ENCODE data around the gene NKAIN1. TPM values are rescaled to one million over a fixed set of nuclear protein-coding genes. Genes with fewer than 3 reads are reported as not detected.

NKAIN1 gene
- polyA plus RNA-seq, 2 of the 4 experiments (the other 2 are of a cell fraction) = 0.74 to 0.80 TPM

DNA sequence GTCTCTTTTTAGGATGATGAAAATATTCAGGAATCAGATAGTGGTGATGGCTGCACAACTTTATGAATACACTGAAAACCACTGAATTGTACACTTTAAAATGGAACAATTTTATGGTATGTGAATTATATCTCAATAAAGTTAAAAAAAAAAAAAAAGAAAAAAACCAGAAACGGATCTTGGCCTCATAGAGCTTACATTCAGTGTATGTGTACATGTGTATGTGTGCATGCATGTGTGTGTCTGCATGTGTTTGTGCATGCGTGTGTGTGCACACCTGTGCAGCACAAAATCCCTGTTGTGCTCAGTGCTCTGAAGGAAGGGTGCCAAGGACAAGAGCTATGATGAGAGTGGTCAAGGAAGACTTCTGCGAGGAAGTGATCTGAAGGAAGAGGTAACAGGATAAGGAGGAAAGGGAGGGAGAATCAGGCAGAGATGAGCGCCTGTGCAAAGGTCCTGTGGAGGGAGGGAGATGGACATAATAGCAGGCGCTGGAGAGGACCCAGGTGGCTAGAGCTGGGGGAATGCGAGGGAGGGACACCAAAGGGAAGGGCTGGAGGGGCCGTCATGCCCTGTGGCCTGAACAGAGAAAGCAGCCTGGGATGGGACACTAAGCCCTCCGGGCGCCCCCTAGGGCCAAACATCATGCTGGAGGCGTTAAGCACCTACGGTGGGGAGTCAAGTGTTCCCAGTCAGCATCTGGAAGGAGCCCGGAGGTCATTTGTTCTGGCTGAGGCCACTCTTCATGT lies 25.2 kb downstream of the NKAIN1 start:
- Histone ChIP-seq H3K27ac (no peak overlapping the region), H3K4me2 (no peak overlapping the region), H3K4me3 (no peak overlapping the region), H3K4me1 (no peaks in the 10 kb centered on the region), H3K9me3 (peaks cover 11% of the 10 kb centered on the region; the same call in 2 of the 3 replicates)
- POLR2A ChIA-PET = interaction anchor here (0.6 to 0.7 kb wide), 2 partner anchors 12 to 81 kb away, joined by 5 read pairs; no protein-coding TSS in a partner anchor
- no peak for FAIRE-seq
- TF ChIP-seq PHF8 (IDR thresholded peaks at IDR 0.05; ENCODE audit: borderline replicate concordance, low read depth) (no peak), HOXB13 (CRISPR knock-in tag; IDR thresholded peaks at IDR 0.05; ENCODE audit: low read depth) (no peak), KDM1A (IDR thresholded peaks at IDR 0.05; ENCODE audit: low read depth) (no peak)
- CTCF ChIA-PET = interaction anchor here (0.6 to 1.3 kb wide), 3 partner anchors 20 to 207 kb away, joined by 3 to 5 read pairs (median 4); no protein-coding TSS in a partner anchor
- 43% methylated on average over 12 of the region's 12 CpGs for WGBS (ENCODE audit: missing lambda C conversion rate)
- no peak for DNase-seq (ENCODE audit: low read depth in 1 of 2, low spot score in 1 of 2)
- ATAC-seq = no peak

DNA sequence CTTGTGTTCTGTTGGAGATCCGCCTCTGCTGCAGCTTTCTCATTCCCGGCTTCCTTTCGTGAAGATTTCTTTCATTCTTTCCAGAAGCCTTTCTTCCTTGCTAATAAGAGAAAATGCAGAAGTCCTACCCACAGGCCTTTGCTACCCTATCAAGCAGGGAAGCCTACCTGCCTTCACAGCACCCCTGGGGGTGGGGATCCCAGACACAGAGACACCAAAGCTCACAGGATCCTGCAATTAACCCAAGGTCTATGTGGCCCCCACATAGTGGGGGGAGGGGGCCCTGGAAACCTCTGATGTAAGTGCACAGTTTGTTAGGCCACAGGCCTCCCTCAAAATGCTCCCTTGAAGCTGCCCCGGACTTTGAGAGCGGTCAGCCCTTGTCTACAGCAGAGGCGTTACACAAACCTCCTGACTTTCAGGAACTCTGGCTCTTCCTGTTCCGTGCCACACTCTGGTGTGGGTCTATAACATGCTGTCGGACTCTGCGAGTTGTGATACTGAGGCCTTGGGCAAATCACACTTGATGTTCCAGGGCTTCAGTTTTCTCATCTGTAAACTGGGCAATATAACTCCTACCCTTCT lies 31.2 kb downstream of the NKAIN1 start:
- Histone ChIP-seq H3K4me1 (no peaks in the 10 kb centered on the region), H3K4me2 (no peak overlapping the region), H3K9me3 (peaks cover 11% of the 10 kb centered on the region; the same call in 2 of the 3 replicates), H3K4me3 (no peak overlapping the region), H3K27ac (no peak overlapping the region)
- TF ChIP-seq, protein P1, sequence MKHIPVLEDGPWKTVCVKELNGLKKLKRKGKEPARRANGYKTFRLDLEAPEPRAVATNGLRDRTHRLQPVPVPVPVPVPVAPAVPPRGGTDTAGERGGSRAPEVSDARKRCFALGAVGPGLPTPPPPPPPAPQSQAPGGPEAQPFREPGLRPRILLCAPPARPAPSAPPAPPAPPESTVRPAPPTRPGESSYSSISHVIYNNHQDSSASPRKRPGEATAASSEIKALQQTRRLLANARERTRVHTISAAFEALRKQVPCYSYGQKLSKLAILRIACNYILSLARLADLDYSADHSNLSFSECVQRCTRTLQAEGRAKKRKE (CRISPR knock-in tag; IDR thresholded peaks at IDR 0.05; ENCODE audit: low read depth) = no peak
- TF ChIP-seq TFCP2L1 (CRISPR knock-in tag; IDR thresholded peaks at IDR 0.05) (no peak), CBX2 (IDR thresholded peaks at IDR 0.05; ENCODE audit: borderline replicate concordance, low read depth) (no peak), NFE2L2 (conservative IDR thresholded peaks at IDR 0.05; ENCODE audit: low read length) (no peak), HEYL (CRISPR knock-in tag; IDR thresholded peaks at IDR 0.05) (no peak), JUNB (IDR thresholded peaks at IDR 0.05) (no peak), FOSB (CRISPR knock-in tag; IDR thresholded peaks at IDR 0.05) (no peak)
- ChIA-PET POLR2A (no interaction called here), CTCF (interaction anchor here (1.0 to 1.5 kb wide), 3 partner anchors 11 to 45 kb away, joined by 3 to 4 read pairs (median 3); no protein-coding TSS in a partner anchor)
- no peak for DNase-seq (ENCODE audit: low read depth in 1 of 2, low spot score in 1 of 2)
- 93% methylated on average over 9 of the region's 9 CpGs for WGBS (ENCODE audit: missing lambda C conversion rate)
- no peak for ATAC-seq
- FAIRE-seq = no peak

DNA sequence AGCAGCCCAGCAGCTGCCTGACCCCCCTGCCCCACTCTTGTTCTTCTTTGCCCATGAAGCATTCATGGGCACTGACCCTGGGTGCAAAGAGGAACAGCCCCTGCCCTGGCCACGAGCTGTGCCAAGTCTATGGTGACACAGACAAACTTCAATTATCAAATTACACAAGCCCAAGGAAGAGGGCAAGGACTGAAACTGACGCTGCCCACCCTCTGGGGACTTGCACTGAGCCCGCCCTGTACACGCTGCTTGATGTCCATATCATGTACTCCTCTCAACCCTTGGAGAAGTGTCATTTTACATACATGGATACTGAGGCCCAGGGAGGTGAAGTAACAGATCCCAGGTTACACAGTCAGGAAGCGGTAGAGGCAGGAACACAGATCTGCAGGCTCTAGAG lies 32.1 kb downstream of the NKAIN1 start:
- H3K4me3 ChIP-seq = no peak overlapping the region
- WGBS (ENCODE audit: missing lambda C conversion rate) = 83% methylated on average over 1 of the region's 5 CpGs
- ChIA-PET CTCF (interaction anchor here (0.9 to 1.6 kb wide), 2 partner anchors 22 to 216 kb away, joined by 4 to 5 read pairs; no protein-coding TSS in a partner anchor), POLR2A (no interaction called here)
- TF ChIP-seq RCOR1 (IDR thresholded peaks at IDR 0.05; ENCODE audit: low read depth, low read length) (no peak), HDAC2 (IDR thresholded peaks at IDR 0.05) (no peak), KDM5A (IDR thresholded peaks at IDR 0.05) (no peak), HOXB13 (CRISPR knock-in tag; IDR thresholded peaks at IDR 0.05; ENCODE audit: low read depth) (no peak), RAD21 (conservative IDR thresholded peaks at IDR 0.05 in 1 of 2, IDR thresholded peaks at IDR 0.05 in 1 of 2) (no peak), RNF2 (IDR thresholded peaks at IDR 0.05; ENCODE audit: borderline replicate concordance, low read depth) (no peak), CHD2 (IDR thresholded peaks at IDR 0.05; ENCODE audit: low read length, partially characterized antibody) (no peak), HOXB5 (CRISPR knock-in tag; IDR thresholded peaks at IDR 0.05) (no peak), PHF8 (IDR thresholded peaks at IDR 0.05; ENCODE audit: borderline replicate concordance, low read depth) (no peak), FOSL2 (IDR thresholded peaks at IDR 0.05) (no peak), FOSL2 (CRISPR knock-in tag; IDR thresholded peaks at IDR 0.05) (no peak), RARB (CRISPR knock-in tag; IDR thresholded peaks at IDR 0.05) (no peak), EP300 (IDR thresholded peaks at IDR 0.05) (no peak), EHF (CRISPR knock-in tag; IDR thresholded peaks at IDR 0.05) (no peak), CHD4 (IDR thresholded peaks at IDR 0.05; ENCODE audit: borderline replicate concordance) (no peak), TP53 (CRISPR knock-in tag; IDR thresholded peaks at IDR 0.05) (no peak), KDM1A (IDR thresholded peaks at IDR 0.05; ENCODE audit: low read depth) (no peak)
- TF ChIP-seq, protein P1 (CRISPR knock-in tag; IDR thresholded peaks at IDR 0.05; ENCODE audit: low read depth) = no peak
- TF ChIP-seq, protein P2, sequence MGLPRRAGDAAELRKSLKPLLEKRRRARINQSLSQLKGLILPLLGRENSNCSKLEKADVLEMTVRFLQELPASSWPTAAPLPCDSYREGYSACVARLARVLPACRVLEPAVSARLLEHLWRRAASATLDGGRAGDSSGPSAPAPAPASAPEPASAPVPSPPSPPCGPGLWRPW (IDR thresholded peaks at IDR 0.05) = no peak
- TF ChIP-seq, protein P3, sequence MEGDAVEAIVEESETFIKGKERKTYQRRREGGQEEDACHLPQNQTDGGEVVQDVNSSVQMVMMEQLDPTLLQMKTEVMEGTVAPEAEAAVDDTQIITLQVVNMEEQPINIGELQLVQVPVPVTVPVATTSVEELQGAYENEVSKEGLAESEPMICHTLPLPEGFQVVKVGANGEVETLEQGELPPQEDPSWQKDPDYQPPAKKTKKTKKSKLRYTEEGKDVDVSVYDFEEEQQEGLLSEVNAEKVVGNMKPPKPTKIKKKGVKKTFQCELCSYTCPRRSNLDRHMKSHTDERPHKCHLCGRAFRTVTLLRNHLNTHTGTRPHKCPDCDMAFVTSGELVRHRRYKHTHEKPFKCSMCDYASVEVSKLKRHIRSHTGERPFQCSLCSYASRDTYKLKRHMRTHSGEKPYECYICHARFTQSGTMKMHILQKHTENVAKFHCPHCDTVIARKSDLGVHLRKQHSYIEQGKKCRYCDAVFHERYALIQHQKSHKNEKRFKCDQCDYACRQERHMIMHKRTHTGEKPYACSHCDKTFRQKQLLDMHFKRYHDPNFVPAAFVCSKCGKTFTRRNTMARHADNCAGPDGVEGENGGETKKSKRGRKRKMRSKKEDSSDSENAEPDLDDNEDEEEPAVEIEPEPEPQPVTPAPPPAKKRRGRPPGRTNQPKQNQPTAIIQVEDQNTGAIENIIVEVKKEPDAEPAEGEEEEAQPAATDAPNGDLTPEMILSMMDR (IDR thresholded peaks at IDR 0.05) = no peak
- TF ChIP-seq, protein P4, sequence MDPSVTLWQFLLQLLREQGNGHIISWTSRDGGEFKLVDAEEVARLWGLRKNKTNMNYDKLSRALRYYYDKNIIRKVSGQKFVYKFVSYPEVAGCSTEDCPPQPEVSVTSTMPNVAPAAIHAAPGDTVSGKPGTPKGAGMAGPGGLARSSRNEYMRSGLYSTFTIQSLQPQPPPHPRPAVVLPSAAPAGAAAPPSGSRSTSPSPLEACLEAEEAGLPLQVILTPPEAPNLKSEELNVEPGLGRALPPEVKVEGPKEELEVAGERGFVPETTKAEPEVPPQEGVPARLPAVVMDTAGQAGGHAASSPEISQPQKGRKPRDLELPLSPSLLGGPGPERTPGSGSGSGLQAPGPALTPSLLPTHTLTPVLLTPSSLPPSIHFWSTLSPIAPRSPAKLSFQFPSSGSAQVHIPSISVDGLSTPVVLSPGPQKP (IDR thresholded peaks at IDR 0.05; ENCODE audit: low read depth, low read length) = no peak
- DNase-seq (ENCODE audit: low read depth in 1 of 2, low spot score in 1 of 2) (no peak), ATAC-seq (no peak; a peak in 1 of 6 replicates), FAIRE-seq (no peak)
- H3K4me1 ChIP-seq = no peaks in the 10 kb centered on the region
- H3K4me2 ChIP-seq = no peak overlapping the region
- no peak overlapping the region for H3K27ac ChIP-seq
- H3K9me3 ChIP-seq = peaks cover 6% of the 10 kb centered on the region; the same call in 2 of the 3 replicates

Measured in A549 (cell line).